Glutamatergic neuron (in vitro differentiated cells): ENCODE data around the gene CADM1. TPM values are rescaled to one million over a fixed set of nuclear protein-coding genes. Genes with fewer than 3 reads are reported as not detected.

Source experiments
- DNase-seq: peaks from one replicate; pipeline ENCODE4 v3.0.0; 2022
- H3K27ac Mint-ChIP-seq: one replicate; pipeline ENCODE4 v1.8.0; 2020; ENCODE audit warnings: mild to moderate bottlenecking, mixed read lengths, inconsistent platforms; ENCODE audit not compliant: unreplicated experiment
- H3K27me3 Mint-ChIP-seq: one replicate; pipeline ENCODE4 v1.8.0; 2020; ENCODE audit warnings: mild to moderate bottlenecking, moderate library complexity, mixed read lengths, inconsistent platforms; ENCODE audit not compliant: unreplicated experiment
- H3K36me3 Mint-ChIP-seq: one replicate; pipeline ENCODE4 v1.8.0; 2020; ENCODE audit warnings: mild to moderate bottlenecking, mixed read lengths, inconsistent platforms; ENCODE audit not compliant: unreplicated experiment
- H3K4me1 Mint-ChIP-seq: one replicate; pipeline ENCODE4 v1.8.0; 2020; ENCODE audit warnings: mild to moderate bottlenecking, low read depth, mixed read lengths, inconsistent platforms; ENCODE audit not compliant: unreplicated experiment
- H3K4me3 Mint-ChIP-seq: one replicate; pipeline ENCODE4 v1.8.0; 2020; ENCODE audit warnings: mild to moderate bottlenecking, mixed read lengths, inconsistent platforms; ENCODE audit not compliant: unreplicated experiment
- H3K9me3 Mint-ChIP-seq: one replicate; pipeline ENCODE4 v1.8.0; 2020; ENCODE audit warnings: mild to moderate bottlenecking, moderate library complexity, mixed read lengths, inconsistent platforms; ENCODE audit not compliant: unreplicated experiment
- total RNA-seq: library from RNA; stranded (reverse); fragmentation: NEBNext Ultra II Directional; extraction: Animal tissue kit (Norgen Biotek cat#: 25700); gene quantifications from one replicate; pipeline ENCODE4 v1.2.1, GENCODE V29; 2021; ENCODE audit not compliant: unreplicated experiment
- TF ChIP-seq, protein P1 (sequence below): fragments of 200-600 bp; sonication (generic); IDR thresholded peaks from one replicate; pipeline ENCODE4 v1.5.0; 2021; ENCODE audit not compliant: partially characterized antibody, unreplicated experiment

The CADM1 gene
- total RNA-seq, 1 donor from 2014 or later = 1,339 TPM

DNA sequence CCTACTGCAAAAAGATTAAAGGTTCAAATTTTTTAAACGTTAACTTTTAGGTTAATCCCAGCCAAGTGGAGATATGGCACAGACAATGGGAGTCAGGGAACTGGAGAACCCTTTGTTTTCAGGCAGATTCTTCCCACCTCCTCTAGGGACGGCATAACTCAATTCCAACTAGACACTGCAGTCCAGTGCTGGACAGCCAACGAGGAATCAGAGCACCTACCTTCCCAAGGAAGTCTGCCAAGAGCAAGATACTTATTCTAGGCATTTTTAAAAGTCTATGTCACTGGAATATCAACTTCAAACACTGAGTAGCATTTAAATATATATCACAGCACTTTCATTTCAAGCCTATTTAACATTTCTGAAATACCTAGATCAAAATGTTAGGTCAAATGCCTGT is 7.3 kb downstream of the CADM1 start:
- H3K27ac Mint-ChIP-seq = no peak overlapping the region
- DNase-seq = no peak
- no peaks in the 10 kb centered on the region for H3K36me3 Mint-ChIP-seq
- H3K4me3 Mint-ChIP-seq = peak overlapping the region; percentile 63
- TF ChIP-seq, protein P1, sequence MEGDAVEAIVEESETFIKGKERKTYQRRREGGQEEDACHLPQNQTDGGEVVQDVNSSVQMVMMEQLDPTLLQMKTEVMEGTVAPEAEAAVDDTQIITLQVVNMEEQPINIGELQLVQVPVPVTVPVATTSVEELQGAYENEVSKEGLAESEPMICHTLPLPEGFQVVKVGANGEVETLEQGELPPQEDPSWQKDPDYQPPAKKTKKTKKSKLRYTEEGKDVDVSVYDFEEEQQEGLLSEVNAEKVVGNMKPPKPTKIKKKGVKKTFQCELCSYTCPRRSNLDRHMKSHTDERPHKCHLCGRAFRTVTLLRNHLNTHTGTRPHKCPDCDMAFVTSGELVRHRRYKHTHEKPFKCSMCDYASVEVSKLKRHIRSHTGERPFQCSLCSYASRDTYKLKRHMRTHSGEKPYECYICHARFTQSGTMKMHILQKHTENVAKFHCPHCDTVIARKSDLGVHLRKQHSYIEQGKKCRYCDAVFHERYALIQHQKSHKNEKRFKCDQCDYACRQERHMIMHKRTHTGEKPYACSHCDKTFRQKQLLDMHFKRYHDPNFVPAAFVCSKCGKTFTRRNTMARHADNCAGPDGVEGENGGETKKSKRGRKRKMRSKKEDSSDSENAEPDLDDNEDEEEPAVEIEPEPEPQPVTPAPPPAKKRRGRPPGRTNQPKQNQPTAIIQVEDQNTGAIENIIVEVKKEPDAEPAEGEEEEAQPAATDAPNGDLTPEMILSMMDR = no peak
- peaks cover 5% of the 10 kb centered on the region for H3K9me3 Mint-ChIP-seq
- peaks cover 39% of the 10 kb centered on the region for H3K4me1 Mint-ChIP-seq
- no peaks in the 10 kb centered on the region for H3K27me3 Mint-ChIP-seq

DNA sequence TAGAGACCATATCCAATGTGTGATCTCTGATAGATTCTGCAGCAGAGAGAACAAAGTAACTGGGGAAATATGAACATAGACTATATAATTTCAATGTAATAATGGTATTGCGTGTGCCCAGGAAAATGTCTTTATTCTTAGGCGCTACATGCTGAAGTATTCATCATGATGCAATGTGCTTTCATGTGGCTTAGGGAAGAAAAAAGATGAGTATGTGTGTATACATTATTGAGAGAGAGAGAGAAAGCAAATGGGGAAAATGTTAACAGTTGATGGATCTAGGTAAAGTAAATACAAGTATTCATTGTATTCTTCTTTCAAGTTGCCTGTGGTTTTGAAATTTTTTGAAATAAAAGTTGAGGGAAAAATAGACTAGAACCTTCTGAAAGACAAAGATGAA is 10.3 kb downstream of the CADM1 start:
- Mint-ChIP-seq H3K27me3 (no peaks in the 10 kb centered on the region), H3K4me3 (peak overlapping the region; percentile 30), H3K4me1 (peaks cover 38% of the 10 kb centered on the region), H3K36me3 (peaks cover 13% of the 10 kb centered on the region), H3K9me3 (peaks cover 5% of the 10 kb centered on the region), H3K27ac (no peak overlapping the region)
- TF ChIP-seq, protein P1 = no peak
- DNase-seq = no peak

DNA sequence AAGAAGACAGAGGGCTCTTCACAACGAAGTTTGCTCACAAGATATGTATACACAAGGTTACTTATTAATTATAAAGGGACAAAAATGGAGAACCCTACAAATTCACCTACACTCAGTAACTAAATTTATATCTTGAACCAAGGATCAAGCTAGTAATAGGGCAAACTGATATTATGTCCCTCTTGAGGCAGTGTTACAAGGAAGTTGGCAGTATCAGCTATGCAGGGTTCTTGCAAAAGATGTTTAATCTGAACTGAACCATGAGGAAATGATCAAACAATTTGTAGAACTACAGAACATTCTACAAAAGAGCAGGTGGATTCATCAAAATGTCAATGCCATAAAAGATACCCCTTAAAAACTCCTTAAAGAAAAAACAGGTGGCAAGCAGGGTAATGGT is 10.7 kb downstream of the CADM1 start:
- Mint-ChIP-seq H3K36me3 (peaks cover 13% of the 10 kb centered on the region), H3K4me3 (no peak overlapping the region), H3K4me1 (peaks cover 38% of the 10 kb centered on the region), H3K27me3 (no peaks in the 10 kb centered on the region), H3K27ac (no peak overlapping the region), H3K9me3 (peaks cover under 1% of the 10 kb centered on the region)
- TF ChIP-seq, protein P1 = no peak
- no peak for DNase-seq

DNA sequence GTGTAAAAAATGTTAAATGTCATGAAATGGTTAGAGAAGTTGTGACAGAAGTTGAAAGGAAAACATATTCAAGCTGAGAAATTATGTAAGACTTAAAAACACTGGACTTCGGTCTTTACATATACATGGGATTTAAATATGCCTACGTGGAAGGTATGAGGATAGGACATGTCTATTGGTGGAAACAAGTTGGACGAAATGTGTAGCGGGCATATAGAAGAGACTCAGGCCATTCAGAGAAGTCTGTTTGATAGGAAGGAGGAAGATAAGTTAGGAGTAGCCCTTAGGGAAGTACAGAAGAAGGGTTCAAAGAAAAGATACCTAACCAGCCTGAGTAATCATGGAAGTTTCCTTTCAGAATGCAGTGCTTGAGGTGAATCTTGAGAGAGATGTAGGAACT is 14.7 kb downstream of the CADM1 start:
- H3K27ac Mint-ChIP-seq = no peak overlapping the region
- H3K4me3 Mint-ChIP-seq = no peak overlapping the region
- H3K27me3 Mint-ChIP-seq = no peaks in the 10 kb centered on the region
- TF ChIP-seq, protein P1 = no peak
- H3K9me3 Mint-ChIP-seq = peaks cover 5% of the 10 kb centered on the region
- peaks cover 19% of the 10 kb centered on the region for H3K36me3 Mint-ChIP-seq
- H3K4me1 Mint-ChIP-seq = peaks cover 20% of the 10 kb centered on the region
- DNase-seq = no peak

DNA sequence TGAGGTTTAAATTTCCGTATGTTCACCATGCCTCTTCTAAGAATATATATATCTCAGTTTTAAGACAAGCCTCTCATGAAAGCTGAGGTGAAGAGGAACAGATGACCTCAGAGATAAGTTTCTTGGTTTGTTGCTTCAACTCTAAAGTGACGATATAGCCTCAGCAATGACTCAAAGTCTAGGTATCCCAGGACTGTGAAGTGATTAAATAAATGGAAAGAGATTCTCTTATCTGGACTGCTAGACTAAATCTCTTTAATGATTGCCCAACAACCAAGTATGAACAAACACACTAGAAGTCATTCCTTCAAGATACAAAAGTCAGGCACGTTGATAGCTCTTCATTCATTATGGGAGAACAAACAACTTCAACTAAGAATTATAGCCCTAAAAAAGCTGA is 15.3 kb downstream of the CADM1 start:
- Mint-ChIP-seq H3K27me3 (no peaks in the 10 kb centered on the region), H3K27ac (no peak overlapping the region), H3K9me3 (peaks cover 5% of the 10 kb centered on the region), H3K4me3 (no peak overlapping the region), H3K36me3 (peaks cover 19% of the 10 kb centered on the region), H3K4me1 (peaks cover 19% of the 10 kb centered on the region)
- DNase-seq = no peak
- TF ChIP-seq, protein P1 = no peak
